HG02943 (cell line): ENCODE results near the gene SSR4.
"Not testable (repeated sequence)": the region's sequence is repeated elsewhere in the genome, so short reads cannot be mapped to it uniquely, and the experiment has no call there.

Experiments used
- ATAC-seq: cut with Tn5 transposase; IDR thresholded peaks from one replicate; pipeline ENCODE4 v1.9.1; 2021; ENCODE audit warnings: mild to moderate bottlenecking, low read depth, moderate library complexity; ENCODE audit not compliant: unreplicated experiment

The SSR4 gene

DNA sequence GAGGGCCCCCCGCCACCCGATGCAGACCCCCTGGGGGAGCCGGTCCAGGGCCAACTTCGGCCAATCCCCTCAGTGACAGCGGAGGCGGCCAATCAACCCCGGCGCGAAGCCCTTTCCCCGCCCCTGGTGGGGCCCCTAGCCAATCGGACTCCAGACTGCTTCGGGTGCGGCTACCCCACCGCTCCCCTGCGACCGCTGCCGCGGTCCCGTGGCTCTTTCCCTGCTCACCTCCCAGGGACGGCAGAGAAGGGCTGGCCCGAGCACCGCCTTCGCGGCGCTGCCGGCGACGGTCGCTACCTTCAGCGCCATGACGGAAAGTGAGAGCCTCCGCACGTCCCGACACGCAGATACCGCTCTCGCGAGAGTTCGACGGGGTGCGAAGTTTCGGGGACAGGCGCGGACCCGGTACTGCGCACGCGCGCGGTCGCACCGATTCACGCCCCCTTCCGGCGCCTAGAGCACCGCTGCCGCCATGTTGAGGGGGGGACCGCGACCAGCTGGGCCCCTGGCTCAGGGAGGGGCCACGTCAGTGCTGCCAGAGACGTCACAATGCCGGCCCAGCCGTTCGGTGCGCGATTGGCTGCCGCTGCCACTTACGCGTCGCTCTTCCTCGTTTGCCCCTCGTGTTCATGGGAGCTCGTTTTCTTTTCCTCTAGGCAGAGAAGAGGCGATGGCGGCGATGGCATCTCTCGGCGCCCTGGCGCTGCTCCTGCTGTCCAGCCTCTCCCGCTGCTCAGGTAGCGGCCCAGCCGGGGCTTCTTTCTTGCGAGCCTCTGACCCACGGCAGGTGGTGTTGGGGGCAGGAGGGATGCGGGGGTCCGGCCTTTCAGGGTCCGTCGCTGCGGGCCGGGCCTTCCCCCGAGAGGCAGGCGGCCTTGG is at the start of gene SSR4, which contains the start of gene IDH3G:
Gene SSR4 (plus strand): TSS at position 651 of the 879 bp plus-strand sequence. CDS start 20 bp downstream, at position 671.
Gene IDH3G (minus strand): TSS at position 358 of the 879 bp plus-strand sequence. CDS start 49 bp downstream, at position 309.
- peak; percentile 85 for ATAC-seq

DNA sequence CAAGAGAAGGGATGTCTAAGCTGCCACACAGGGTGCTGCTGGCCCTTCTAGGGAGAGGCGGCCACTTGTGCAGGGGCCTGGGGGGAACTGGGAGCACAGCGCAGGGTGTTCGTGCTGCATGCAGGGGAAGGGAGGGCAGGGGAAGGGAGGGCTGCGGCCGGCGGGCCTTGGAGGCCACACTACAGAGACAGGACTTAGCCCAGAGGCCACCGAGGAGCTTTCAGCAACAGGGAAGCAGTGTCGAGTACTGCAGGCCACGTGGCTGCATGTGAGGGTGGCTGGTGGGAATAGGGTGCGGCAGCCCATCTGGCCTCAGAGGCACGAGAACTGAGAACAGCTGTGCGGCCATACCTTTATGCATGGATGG is 49.4 kb upstream of the SSR4 start:
- ATAC-seq: not testable (repeated sequence)

DNA sequence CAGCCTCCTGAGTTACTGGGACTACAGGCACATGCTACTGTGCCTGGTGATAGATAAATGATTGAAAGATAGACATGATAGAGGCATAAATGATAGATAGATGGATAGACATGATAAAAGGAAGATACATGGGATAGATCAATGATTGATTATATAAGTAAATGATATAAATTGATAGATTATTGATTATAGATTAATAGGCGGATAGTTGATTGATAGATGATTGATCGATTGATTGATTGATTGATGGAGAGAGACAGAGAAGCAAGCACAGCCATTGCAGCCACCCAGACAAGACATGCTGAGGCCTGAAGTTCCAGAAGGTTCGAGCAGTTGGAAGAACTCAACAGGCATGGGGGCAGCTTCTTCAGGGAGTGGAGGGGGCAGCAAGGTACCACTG is 48.1 kb upstream of the SSR4 start:
- no peak for ATAC-seq

DNA sequence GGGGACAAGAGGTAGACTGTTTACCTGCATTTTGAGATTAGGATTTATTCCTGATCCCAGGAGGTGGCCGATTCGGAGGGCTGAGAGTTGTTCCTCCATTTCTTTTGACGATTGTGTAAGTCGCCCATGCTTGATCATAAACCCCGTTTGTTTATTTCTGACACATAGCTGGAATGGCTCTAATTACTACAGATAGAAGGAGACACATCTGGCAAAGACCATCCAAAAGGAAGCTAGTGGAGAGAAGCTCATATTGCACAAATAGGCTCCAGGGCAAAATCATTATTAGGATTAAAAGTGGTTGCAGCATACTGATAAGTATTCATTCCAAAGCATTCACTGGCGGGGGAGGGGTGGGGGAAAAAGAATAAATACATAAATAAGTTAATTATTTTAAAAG is 47.5 kb upstream of the SSR4 start:
- not testable (repeated sequence) for ATAC-seq

DNA sequence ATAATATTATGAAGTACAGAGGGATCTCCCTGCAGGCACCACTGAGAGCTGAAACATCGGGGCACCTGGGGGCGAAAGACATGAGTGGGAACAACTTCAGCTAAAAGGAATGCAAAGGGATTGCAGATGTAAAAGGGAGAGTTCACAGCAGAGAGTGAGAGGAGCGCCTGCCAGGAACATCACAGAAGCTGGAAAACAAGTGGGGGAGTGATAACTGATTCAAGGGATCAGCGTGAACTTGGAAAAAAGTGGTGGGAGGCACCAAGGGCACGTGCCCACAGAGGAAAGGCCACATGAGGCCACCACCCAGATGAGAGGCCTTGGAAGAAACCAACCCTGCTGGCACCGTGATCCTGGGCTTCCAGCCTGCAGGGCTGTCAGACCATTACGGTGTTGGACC is 45.5 kb upstream of the SSR4 start:
- not testable (repeated sequence) for ATAC-seq

DNA sequence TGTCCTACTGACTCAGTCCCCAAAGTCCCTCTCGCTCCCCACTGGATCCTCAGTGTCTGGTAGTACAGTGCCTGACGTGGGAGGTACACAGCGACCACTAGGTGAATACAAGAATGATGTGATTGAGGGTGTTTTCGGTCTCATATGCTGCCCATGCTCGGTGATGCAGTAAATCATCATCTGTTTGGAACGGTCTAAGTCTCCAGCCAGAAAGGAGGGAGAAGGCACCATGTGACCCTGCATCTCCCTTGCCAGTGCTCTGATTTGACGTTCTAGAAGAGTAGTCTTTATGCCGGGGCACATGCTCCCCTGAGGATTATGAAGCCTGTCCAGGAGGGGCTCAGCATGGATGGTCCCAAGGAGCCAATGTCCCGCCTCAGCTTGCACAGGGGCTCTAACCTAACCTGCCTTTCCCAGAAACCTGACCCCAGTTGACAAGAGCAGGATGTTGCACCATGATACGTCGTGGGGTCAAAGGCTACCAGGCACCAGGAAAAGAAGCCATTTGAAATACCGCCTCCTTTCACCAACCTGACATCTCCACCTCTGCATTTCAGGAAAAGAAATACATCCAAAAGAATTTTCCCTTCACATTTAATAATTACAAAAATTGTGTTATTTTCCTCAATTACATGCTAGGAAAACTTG is 44.2 kb upstream of the SSR4 start:
- ATAC-seq: no peak

DNA sequence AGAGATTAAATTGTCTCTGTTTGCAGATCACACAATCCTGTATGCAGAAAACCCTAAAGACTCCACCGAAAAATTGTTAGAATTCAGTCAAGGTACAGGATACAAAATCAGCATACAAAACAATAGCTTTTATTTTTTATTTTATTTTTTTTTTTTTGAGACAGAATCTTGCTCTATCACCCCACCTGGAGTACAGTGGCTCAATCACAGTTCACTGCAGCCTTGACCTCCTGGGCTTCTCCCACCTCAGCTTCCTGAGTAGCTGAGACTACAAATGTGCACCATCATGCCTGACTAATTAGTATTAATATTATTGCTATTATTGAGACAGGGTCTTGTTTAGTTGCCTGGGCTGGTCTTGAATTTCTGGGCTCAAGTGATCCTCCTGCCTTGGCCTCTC is 39.3 kb upstream of the SSR4 start:
- ATAC-seq: no peak

DNA sequence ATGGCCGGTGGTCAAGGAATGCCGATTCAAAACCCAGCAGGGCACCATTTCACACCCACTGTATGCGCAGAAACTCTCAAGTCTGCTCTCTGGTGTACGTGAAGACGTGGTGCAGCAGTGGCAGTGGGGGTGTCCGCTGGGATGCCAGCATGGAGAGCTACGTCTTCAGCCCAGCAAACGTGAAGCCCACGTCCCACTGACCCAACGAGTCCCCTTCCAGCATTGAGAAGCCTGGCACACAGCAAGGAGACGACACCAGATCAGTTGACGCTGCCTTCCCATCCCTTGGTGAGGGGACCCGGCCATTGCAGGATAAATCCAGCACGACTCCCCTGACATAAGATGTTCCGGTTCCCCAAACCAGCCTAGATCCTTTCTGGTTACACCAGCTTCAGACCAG is 32.6 kb upstream of the SSR4 start:
- no peak for ATAC-seq

DNA sequence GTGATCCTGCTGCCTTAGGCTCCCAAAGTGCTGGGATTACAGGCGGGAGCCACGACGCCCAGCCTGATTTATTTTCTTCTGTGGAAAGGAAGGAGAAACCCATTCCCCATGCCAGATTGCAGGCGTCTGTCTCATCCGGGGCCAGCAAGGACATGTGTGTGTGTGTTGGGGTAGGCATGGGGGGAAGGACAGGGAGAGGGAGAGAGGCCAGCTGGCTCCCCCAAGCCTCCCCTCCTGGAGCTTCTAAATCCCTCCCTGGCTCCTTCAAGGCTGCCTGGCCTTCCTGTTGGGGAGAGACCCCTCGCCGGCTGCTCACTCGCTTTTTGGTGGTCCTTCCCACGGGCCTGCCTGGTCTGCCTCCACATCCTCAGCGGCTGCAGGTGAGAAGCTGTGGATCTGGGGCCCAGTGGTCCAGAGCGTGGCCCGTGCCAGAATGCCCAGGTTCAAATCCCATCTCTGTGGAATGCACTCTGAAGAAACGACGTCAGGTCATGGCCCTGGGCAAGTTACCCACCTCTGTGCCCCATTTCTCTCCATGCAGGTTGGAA is 31.8 kb upstream of the SSR4 start:
- ATAC-seq: no peak

DNA sequence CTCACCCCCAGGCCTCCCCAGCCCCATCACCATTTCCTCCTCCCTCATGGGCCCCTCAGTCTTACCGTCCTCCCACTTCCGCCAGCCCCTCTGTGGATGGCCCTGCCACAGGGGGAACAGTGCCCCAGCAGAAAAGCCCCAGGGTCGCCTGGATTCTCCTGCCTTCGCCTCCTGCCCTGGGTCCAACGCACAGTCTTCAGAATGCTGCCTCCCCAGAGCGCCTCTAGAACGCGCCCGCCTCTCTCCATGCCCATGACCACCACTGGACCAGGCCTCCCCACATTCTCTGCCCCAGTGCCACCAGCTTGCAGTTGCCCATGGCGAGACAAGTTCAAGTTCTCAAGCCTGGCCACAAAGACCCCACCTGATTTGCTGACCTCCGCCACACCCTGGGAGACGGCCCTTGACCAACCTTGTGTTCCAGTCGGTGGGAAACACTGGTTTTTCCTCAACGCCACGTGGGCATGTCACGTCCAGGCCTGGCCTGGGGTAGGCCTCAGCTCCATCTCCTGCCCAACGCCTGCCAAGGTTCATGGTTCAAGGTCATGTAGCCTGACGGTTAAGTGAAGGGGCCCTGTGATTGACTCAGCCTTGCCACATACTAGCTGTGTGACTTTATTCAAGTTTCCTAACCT is 31.1 kb upstream of the SSR4 start:
- no peak for ATAC-seq

DNA sequence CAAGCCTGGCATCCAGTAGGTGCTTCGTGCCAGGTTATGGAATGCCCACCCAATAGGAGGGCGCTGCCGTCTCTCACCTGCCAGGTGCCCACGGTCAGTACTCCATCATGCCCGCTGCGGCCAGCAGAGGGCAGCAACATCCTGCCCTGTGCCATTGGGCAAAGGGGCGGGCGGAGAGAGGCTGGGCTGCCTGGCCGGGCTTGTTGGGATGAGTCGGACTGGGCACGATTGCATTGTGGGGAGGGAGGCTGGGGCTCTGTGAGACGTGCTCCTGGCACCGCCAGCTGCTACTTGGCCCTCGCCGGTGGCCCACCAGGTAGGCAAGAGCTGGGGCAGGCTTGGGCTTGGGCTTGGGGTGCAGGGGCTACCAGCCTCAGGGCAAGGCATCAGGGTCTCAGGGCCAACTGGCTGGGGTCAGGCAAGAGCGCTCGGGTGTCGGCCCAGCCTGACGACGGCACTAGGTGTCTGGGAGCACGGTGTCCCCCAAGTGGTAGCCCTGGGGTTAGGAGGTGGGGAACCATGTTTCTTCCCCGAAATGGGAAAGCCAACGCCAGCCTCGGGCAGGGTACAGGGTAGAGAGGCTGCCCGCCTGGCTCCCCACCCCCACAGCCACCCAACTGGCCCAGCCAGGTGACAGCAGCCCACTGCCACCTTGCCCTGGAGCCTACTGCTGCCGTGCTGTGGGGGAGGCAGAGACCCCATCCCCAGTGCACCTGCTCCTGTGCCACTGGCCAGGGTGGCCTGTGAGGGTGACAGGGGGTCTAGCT is 30.3 kb upstream of the SSR4 start, which contains the start of gene PLXNB3:
Gene PLXNB3 (plus strand): TSS at position 261 of the 767 bp plus-strand sequence. CDS start 1,287 bp downstream, outside the sequence.
- ATAC-seq: no peak

DNA sequence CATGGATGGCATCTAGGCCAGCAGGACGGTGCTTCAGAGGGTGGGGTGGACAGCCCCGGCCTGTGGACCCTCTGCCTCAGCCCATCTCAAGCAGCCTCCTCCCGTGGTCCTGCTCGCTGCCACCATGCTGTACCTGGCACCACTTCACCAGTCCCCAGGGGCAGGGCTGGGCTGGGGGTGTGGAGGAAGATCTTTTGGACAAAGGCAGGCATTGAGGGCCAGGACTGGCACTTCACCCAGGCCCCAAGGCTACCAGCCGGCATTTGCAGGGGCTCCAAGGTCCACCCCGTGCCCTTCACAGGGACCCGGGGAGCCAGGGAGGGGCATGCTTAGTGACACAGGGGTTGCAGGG is 29.7 kb upstream of the SSR4 start:
- ATAC-seq: no peak

DNA sequence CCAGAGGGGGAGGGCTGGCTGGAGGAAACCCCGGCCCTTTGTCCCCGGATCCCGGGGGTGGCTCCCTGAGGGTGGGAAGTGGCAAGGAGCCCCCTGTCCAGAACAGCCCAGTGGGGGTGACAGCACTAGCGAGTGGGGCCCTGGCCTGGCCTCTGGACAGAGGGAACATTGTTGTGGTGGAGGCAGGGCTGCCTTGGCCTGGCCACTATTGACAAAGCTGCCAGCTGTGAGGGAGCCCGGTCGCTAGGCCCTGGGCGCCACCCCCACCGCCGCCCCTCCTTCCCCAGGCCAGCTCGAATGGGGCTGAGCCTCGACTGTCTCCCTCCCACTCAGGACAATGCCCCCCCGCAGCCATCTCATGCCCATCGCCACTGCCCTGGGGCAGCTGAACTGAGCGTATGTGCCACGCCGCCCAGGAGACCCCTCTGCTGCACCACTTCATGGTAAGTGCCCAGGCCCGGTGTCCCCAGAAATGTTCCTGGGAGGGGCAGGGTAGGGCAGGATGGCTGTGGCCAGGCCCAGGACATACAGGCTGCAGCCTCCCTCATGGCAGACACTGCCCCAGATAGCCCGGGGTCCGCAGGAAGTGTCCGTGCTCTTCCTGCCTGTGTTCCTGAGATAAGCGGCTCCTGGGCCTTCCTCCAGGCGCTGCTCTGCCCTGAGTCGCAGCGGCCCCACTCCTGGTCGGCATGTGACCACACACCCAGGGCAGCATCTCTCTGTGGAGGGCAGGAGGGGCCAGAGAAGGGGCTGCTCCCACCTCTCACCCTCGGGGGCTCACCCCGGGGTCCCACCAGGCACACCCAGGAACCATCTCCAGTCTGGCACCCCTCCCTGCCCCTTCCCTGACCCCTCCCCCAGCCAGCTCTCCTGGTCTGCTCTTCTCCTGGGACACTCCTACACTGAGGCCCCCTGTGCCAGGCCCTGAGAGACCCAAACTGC is 29.1 kb upstream of the SSR4 start:
- ATAC-seq: no peak

DNA sequence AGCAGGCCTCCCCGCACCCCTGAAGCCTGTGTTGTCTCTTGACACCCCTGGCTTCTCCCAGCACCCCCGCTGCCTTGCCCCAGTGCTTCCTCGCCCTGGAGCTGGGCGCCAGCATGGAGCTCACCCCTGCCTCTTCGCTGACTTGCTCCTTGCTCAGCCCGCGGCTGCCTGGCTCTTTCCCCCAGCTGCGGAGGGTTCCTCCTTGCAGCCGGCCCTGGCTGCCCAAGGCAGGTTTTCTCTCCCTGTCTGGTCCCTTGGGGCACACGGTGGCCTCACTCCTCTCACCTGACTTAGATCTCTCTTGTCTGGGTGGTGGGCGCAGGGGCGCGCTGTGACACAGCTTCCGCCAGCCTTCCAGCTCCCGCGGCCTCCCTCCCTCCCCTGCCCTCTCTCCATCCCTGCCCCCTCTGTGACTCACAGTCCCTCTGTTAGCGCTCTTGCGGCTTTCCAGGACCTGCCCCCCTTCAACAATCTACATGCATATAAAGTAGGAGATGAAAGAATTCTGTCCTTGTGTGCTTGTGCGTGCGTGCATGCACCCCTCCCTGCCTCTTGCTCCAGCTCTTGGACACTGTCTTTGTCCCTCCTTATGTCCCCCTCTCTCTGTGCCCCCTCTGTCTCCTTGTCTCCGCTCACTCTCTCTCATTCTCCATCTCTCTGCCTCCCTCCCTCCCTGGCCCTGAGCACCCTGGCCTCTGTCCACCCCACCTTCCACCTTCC is 28.2 kb upstream of the SSR4 start:
- ATAC-seq: no peak

DNA sequence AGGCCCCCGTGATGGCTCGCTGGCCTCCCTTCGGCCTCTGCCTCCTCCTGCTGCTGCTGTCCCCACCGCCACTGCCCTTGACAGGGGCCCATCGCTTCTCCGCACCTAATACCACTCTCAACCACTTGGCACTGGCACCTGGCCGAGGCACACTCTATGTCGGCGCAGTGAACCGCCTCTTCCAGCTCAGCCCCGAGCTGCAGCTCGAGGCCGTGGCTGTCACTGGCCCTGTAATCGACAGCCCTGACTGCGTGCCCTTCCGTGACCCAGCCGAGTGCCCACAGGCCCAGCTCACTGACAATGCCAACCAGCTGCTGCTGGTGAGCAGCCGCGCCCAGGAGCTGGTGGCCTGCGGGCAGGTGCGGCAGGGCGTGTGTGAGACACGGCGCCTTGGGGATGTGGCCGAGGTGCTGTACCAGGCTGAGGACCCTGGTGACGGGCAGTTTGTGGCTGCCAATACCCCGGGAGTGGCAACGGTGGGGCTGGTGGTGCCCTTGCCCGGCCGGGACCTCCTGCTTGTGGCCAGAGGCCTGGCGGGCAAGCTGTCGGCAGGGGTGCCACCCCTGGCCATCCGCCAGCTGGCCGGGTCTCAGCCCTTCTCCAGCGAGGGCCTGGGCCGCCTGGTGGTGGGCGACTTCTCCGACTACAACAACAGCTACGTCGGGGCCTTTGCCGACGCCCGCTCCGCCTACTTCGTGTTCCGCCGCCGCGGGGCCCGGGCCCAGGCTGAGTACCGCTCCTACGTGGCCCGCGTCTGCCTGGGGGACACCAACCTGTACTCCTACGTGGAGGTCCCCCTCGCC is 27.4 kb upstream of the SSR4 start:
- no peak for ATAC-seq

DNA sequence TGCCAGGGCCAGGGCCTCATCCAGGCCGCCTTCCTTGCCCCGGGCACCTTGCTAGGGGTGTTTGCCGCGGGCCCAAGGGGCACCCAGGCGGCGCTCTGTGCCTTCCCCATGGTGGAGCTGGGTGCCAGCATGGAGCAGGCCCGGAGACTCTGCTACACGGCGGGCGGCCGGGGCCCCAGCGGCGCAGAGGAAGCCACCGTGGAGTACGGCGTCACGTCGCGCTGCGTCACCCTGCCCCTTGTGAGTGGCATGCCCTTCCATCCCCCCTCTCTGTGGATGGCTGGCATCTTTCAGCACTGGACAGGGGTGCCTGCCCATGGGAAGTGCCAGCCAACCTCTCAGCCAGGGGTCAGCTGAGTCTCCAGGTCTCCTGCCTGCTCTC is 26.8 kb upstream of the SSR4 start:
- no peak for ATAC-seq

DNA sequence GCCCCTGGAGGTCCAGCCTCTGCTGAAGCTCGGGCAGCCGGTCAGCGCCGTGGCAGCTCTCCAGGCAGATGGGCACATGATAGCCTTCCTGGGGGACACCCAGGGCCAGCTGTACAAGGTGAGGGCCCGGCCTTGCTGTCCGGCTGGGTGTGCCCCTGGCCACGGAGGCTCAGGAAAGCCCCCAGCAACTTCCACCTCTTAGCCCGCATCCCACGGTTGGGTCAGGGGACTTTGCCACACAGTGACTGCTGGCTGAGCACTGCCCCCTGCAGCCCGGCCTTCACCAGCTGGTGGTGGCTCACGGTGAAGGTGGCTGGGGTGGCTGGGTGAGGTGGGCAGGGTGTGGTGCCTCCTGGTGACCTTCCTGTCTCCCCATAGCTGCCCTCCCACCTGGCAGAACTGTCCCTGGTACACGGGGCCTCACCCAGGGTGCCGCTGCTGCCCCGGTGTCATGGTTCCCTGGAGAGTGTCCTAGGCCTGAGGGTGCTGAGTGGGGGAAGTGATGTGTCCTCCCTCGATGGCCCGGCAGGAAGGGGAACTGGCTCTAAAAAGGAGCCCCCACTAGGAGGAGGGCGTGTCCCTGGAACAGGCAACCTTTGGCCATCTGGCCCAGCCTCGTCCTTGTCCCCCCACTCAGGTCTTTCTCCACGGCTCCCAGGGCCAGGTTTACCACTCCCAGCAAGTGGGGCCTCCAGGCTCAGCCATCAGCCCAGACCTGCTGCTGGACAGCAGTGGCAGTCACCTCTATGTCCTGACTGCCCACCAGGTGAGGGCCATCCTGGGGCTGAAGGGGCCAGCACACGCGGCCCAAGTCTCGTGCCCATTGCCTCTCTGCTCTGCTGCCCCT is 25.9 kb upstream of the SSR4 start:
- ATAC-seq: no peak
